AG09309 (cell line): ENCODE data around the gene LRMDA.
"Not testable (repeated sequence)": the region's sequence is repeated elsewhere in the genome, so short reads cannot be mapped to it uniquely, and the experiment has no call there.

Experiments
- DNase-seq: peaks from one replicate; pipeline ENCODE4 v3.0.0-alpha.2; 2010; ENCODE audit warnings: low read depth
- H3K4me3 ChIP-seq: 2 replicates; pipeline ENCODE4 v1.5.1; 2011; ENCODE audit warnings: mild to moderate bottlenecking, low read depth, low read length, moderate library complexity; ENCODE audit not compliant: control insufficient read depth
- CTCF ChIP-seq: IDR thresholded peaks from 2 replicates; pipeline ENCODE4 v1.5.1; 2011; ENCODE audit warnings: mild to moderate bottlenecking, low read depth, low read length, inconsistent platforms; ENCODE audit not compliant: insufficient read depth, control insufficient read depth; ENCODE audit errors: missing control alignments

Gene LRMDA

GRCh38 chr10:75746356-75746755 lies 314.9 kb downstream of the LRMDA start:
- DNase-seq: no peak
- H3K4me3 ChIP-seq: no peak overlapping the region
- no peak for TF ChIP-seq CTCF

GRCh38 chr10:75750093-75750875 lies 318.9 kb downstream of the LRMDA start:
- DNase-seq: not testable (repeated sequence)

GRCh38 chr10:75751232-75751631 lies 319.8 kb downstream of the LRMDA start:
- no peak for DNase-seq
- H3K4me3 ChIP-seq: no peak overlapping the region
- TF ChIP-seq CTCF: no peak

More at GRCh38 chr10:75750093-75750875, 318.9 kb downstream of the LRMDA start:
- H3K4me3 ChIP-seq: not testable (repeated sequence)

GRCh38 chr10:75753621-75754020 lies 322.2 kb downstream of the LRMDA start:
- H3K4me3 ChIP-seq: no peak overlapping the region
- DNase-seq: no peak
- no peak for TF ChIP-seq CTCF

GRCh38 chr10:75754096-75754831 lies 322.8 kb downstream of the LRMDA start:
- no peak for DNase-seq
- H3K4me3 ChIP-seq: no peak overlapping the region
- TF ChIP-seq CTCF: no peak

GRCh38 chr10:75755528-75755927 lies 324.1 kb downstream of the LRMDA start:
- DNase-seq: no peak
- no peak overlapping the region for H3K4me3 ChIP-seq
- TF ChIP-seq CTCF: no peak

GRCh38 chr10:75761289-75761688 lies 329.9 kb downstream of the LRMDA start:
- no peak for TF ChIP-seq CTCF
- H3K4me3 ChIP-seq: no peak overlapping the region
- no peak for DNase-seq
